Mesodermal cell (in vitro differentiated cells): Measurements from ENCODE around the gene RASAL3.
"Not testable (repeated sequence)": the region's sequence is repeated elsewhere in the genome, so short reads cannot be mapped to it uniquely, and the experiment has no call there.

Source experiments
- H3K27ac ChIP-seq: 2 replicates; pipeline ENCODE4 v1.7.0; 2013; ENCODE audit warnings: mild to moderate bottlenecking, low read depth, low read length, moderate library complexity; ENCODE audit not compliant: severe bottlenecking
- H3K36me3 ChIP-seq: 2 replicates; pipeline ENCODE4 v1.7.1; 2013; ENCODE audit warnings: mild to moderate bottlenecking, low read length, moderate library complexity; ENCODE audit not compliant: control insufficient read depth, insufficient read depth
- H3K4me1 ChIP-seq: one replicate; pipeline ENCODE4 v1.7.1; 2013; ENCODE audit warnings: mild to moderate bottlenecking, low read length; ENCODE audit not compliant: insufficient read depth, control insufficient read depth, poor library complexity, severe bottlenecking
- H3K4me3 ChIP-seq: 2 replicates; pipeline ENCODE4 v1.7.0; 2013; ENCODE audit warnings: low read length, control low read depth, mild to moderate bottlenecking; ENCODE audit not compliant: insufficient read depth, poor library complexity, severe bottlenecking; ENCODE audit errors: extremely low read depth
- H3K9me3 ChIP-seq: 2 replicates; pipeline ENCODE4 v1.7.1; 2013; ENCODE audit warnings: mild to moderate bottlenecking, low read length, moderate library complexity; ENCODE audit not compliant: control insufficient read depth
- WGBS, 2 experiments: methylation state at CpG; one replicate each; pipeline ENCODE4 v1.1.5; 2013; ENCODE audit warnings: missing lambda C conversion rate in 2 of 2; ENCODE audit not compliant: insufficient coverage in 2 of 2; 5-methylcytosine and 5-hydroxymethylcytosine counted together

Gene RASAL3

DNA sequence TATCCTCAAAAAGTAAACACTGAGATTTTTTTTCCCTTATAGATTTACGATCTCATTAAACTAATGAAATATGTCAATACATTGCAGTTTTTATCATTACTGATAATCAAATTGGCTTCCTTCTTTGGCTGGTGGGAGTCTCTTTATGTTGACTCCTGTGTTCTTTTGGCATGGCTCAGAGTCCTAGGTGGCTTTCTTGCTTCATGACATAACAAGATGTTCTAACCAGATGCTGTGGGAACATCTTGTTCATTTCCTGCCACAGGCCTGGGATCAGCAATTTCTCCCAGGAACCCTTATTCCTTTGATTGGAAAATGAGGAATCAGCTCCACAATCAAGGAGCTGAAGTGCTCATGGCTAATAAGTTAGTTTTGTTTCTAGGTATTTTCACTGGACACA, 30.8 kb upstream of the RASAL3 start:
- Histone ChIP-seq H3K4me3 (no peak overlapping the region), H3K9me3 (peaks cover 29% of the 10 kb centered on the region), H3K27ac (no peak overlapping the region), H3K4me1 (no peaks in the 10 kb centered on the region), H3K36me3 (no peaks in the 10 kb centered on the region)
- no CpG with 5 or more reads among the region's 1 CpG for whole genome bisulfite sequencing, 2 experiments

- Histone ChIP-seq H3K36me3 (no peaks in the 10 kb centered on the region), H3K4me1 (no peaks in the 10 kb centered on the region), H3K27ac (no peak overlapping the region), H3K9me3 (peaks cover 23% of the 10 kb centered on the region), H3K4me3 (no peak overlapping the region)
- WGBS, 2 experiments: 62 to 76% methylated on average over 8 to 10 of the region's 13 CpGs
Observed at GRCh38 chr19:15488489-15489226, 24.3 kb upstream of the RASAL3 start.

DNA sequence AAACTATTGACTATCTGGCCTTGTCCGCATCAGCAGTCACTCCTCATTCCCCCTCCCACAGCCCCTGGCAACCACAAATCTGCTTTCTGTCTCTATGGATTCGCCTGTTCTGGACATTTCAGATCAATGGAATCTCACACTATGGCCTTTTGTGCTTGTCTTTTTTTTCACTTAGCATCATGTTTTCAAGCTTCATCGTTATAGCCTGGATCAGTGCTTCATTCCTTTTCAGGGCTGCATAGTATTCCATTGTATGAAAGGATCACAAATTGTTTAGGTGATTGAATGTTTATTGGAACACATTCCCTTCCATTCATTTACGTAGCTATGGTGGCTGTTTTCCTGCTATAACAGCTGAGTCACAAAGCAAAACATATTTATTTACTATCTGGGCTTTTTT, 22.7 kb upstream of the RASAL3 start:
- Histone ChIP-seq H3K36me3 (no peaks in the 10 kb centered on the region), H3K9me3 (peaks cover 28% of the 10 kb centered on the region), H3K4me3 (no peak overlapping the region), H3K4me1 (no peaks in the 10 kb centered on the region), H3K27ac (no peak overlapping the region)
- 71 to 79% methylated on average over 2 to 3 of the region's 4 CpGs for WGBS, 2 experiments

DNA sequence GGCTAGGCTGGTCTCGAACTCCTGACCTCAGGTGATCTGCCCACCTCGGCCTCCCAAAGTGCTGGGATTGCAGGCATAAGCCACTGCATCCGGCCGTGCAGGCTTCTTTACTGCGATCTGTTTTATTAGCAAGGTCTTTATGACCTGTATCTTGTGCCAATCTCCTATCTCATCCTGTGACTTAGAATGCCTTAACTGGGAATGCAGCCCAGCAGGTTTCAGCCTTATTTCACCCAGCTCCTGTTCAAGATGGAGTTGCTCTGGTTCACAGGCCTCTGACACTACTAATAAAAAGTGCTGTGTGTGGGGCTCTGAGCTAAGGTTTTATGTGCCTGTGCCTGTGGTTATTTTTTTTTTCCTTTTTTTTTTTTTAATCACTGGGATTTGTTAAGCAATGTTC, 21.4 kb upstream of the RASAL3 start:
- H3K4me3 ChIP-seq, H3K27ac ChIP-seq, H3K4me1 ChIP-seq, H3K36me3 ChIP-seq: not testable (repeated sequence)
- 86 to 89% methylated on average over 5 of the region's 5 CpGs for WGBS, 2 experiments
- peaks cover 28% of the 10 kb centered on the region for H3K9me3 ChIP-seq

DNA sequence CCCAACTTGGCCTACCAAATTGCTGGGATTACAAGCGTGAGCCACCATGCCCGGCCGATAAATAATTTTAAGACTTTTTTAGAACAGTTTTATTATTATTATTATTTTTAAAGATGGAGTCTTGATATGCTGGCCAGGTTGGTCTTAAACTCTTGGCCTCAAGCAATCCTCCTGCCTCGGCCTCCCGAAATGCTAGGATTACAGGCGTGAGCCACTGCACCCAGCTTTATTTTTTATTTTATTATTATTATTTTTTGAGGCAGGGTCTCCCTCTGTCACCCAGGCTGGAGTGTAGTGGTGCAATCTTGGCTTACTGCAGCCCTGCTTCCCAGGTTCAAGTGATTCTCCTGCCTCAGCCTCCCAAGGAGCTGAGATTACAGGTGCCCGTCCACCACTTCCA, 16.7 kb upstream of the RASAL3 start:
- WGBS, 2 experiments: 50% methylated on average over 1 of the region's 7 CpGs; no CpG with 5 or more reads in 1 of the 2 experiments
- not testable (repeated sequence) for H3K4me1 ChIP-seq, H3K27ac ChIP-seq, H3K4me3 ChIP-seq, H3K36me3 ChIP-seq
- H3K9me3 ChIP-seq: peaks cover 24% of the 10 kb centered on the region

DNA sequence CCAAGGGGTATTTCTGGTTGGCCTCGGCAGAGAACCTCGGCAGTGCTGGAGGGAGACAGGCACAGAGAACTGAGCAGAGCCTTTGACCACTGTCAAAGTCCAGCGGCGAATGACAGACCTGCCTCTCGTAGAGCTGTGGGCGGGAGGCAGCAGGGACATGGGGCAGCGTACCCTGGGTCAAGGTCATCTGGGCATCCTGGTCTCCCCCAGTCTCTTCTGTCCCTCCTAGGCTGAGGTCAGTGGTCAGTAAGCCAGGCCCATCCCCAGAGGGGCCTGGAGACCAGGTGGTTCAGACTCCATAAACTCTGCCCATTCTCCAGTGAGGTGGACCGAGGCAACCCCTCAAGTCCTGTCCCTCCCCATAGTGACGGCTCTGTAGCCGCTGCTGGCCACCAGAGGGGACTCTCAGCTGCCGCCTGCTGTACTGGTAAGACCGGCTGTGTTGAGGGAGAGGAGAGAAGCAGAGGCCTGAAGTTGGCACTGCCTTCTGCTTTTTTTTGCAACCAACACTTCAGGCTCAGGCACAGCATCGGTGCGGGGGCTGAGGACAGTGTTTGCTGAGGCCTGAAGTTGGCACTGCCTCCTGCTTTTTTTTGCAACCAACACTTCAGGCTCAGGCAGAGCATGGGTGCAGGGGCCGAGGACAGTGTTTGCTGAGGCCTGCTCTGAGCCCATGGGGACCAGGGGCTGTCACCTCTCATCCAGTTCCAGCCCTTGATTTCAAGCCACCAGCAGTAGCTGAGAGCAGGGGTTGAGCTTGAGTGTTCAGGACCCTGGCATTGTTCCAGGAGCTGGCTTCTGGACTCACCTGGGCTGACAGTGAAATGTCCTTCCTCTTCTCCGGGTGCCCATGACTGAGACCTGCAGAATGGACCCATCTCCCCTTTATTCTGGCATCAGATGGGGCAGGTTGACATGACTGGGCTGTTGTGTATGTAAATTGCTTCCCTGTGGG, 15.3 kb upstream of the RASAL3 start, which contains the start of gene PGLYRP2:
Gene PGLYRP2, minus strand, starts transcription at position 111 of the 955 bp plus-strand sequence. CDS start 130 bp downstream, outside the sequence.
- Histone ChIP-seq H3K27ac (no peak within 1 kb of the TSS), H3K4me3 (no peak within 1 kb of the TSS), H3K4me1 (no peaks in the 10 kb centered on the region), H3K36me3 (no peaks in the 10 kb centered on the region), H3K9me3 (peaks cover 20% of the 10 kb centered on the region)
- 83 to 86% methylated on average over 12 of the region's 16 CpGs for WGBS, 2 experiments

GRCh38 chr19:15476325-15476724, 12.0 kb upstream of the RASAL3 start:
- WGBS, 2 experiments: 62 to 70% methylated on average over 4 to 5 of the region's 5 CpGs
- Histone ChIP-seq H3K4me3 (no peak overlapping the region), H3K4me1 (no peaks in the 10 kb centered on the region), H3K36me3 (no peaks in the 10 kb centered on the region), H3K27ac (no peak overlapping the region), H3K9me3 (peaks cover 24% of the 10 kb centered on the region)

- H3K4me1 ChIP-seq: no peaks in the 10 kb centered on the region
- peaks cover 24% of the 10 kb centered on the region for H3K9me3 ChIP-seq
- WGBS, 2 experiments: 84 to 93% methylated on average over 5 to 9 of the region's 10 CpGs
- no peak overlapping the region for H3K4me3 ChIP-seq
- H3K27ac ChIP-seq: no peak overlapping the region
- H3K36me3 ChIP-seq: no peaks in the 10 kb centered on the region
Observed at GRCh38 chr19:15475611-15476010, 11.3 kb upstream of the RASAL3 start.

DNA sequence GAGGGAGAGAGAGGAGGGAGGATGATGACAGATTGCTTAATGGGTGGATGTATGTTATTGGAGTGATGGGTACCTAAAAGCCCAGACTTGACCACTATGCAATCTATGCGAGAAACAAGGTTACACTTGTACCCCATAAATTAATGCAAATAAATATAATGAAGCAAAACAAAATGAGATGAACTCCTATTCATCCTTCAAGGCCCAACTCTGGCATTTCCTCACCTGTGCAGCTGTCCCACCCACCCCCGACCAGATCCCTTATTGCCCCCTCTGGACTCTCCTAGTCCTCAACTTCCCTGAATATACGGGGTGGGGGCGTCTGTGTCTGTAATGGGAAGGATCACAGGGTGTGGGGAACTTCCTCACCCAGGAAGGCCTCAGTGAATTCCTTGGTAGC, 10.8 kb upstream of the RASAL3 start:
- WGBS, 2 experiments: no CpG with 5 or more reads among the region's 4 CpGs
- no peaks in the 10 kb centered on the region for H3K36me3 ChIP-seq
- no peak overlapping the region for H3K27ac ChIP-seq
- H3K4me1 ChIP-seq: no peaks in the 10 kb centered on the region
- no peak overlapping the region for H3K4me3 ChIP-seq
- H3K9me3 ChIP-seq: peaks cover 24% of the 10 kb centered on the region

DNA sequence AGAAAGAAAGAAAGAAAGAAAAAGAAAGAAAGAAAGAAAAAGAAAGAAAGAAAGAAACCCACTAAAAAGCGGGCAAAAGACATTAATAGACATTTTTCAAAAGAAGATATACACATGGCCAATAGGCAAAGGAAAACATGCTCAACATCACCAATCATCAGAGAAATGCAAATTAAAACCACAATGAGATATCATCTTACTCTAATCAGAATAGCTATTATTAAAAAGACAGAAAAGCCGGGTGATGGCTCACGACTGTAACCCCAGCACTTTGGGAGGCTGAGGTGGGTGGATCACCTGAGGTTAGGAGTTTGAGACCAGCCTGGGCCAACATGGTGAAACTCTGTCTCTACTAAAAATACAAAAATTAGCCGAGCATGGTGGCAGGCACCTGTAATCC, 9.5 kb upstream of the RASAL3 start:
- peaks cover 19% of the 10 kb centered on the region for H3K9me3 ChIP-seq
- not testable (repeated sequence) for H3K4me3 ChIP-seq, H3K36me3 ChIP-seq, H3K27ac ChIP-seq, H3K4me1 ChIP-seq
- WGBS, 2 experiments: 54 to 83% methylated on average over 2 of the region's 4 CpGs
